GM12878 (cell line): ENCODE measurements around the gene GAREM2. TPM values are rescaled to one million over a fixed set of nuclear protein-coding genes. Genes with fewer than 3 reads are reported as not detected.

Experiments
- ATAC-seq: fragments of 200-7000 bp; cut with Tn5 transposase; 3 replicates; pipeline ENCODE4 v1.9.1; 2020; ENCODE audit warnings: mild to moderate bottlenecking, moderate library complexity
- BruUV-seq: library from RNA; stranded (reverse); fragments of 400-500 nt; replicated peaks from 2 replicates; lab custom pipeline; 2021; lab: Mats Ljungman, UMichigan
- CTCF ChIA-PET: fragments of 300-600 bp; sonication (Branson Sonifier 250); formaldehyde crosslinking; extraction: SDS; loops from one replicate; lab custom pipeline; 2021; ENCODE audit warnings: inconsistent platforms; lab: Yijun Ruan, JAX
- POLR2A ChIA-PET: fragments of 350-600 bp; formaldehyde crosslinking; extraction: SDS; loops from one replicate; lab custom pipeline; 2021; ENCODE audit warnings: inconsistent platforms; lab: Charles Lee
- RAD21 ChIA-PET: fragments of 300-600 bp; sonication (Branson Sonifier 250); formaldehyde crosslinking; loops from one replicate; lab custom pipeline; 2023; ENCODE audit warnings: antibody characterized with exemption; ENCODE audit not compliant: unreplicated experiment; lab: Charles Lee
- SMC1A ChIA-PET: fragments of 300-600 bp; sonication (Branson Sonifier 250); formaldehyde crosslinking; loops from one replicate; lab custom pipeline; 2023; ENCODE audit not compliant: unreplicated experiment, uncharacterized antibody; lab: Charles Lee
- DNase-seq: peaks from one replicate; pipeline ENCODE4 v3.0.0-alpha.2; 2011; ENCODE audit warnings: low read depth, low spot score
- FAIRE-seq: peaks from 3 replicates; lab custom pipeline; 2011; peaks lifted over from hg19 to GRCh38; lab: Jason Lieb, UNC
- H2AFZ ChIP-seq: 2 replicates; pipeline ENCODE4 v1.6.0; 2011; ENCODE audit warnings: low read depth, low read length, control low read depth; ENCODE audit not compliant: control insufficient read depth
- H3K27ac ChIP-seq: 2 replicates; pipeline ENCODE4 v1.5.1; 2011; ENCODE audit warnings: control low read depth; ENCODE audit not compliant: control insufficient read depth, insufficient read depth
- H3K27me3 ChIP-seq, 2 experiments: replicated peaks in 1 of 2; 2 replicates each; pipeline versions ENCODE4 v1.6.0 to v1.6.1; 2011; ENCODE audit warnings: low read length in 1 of 2; ENCODE audit not compliant: control insufficient read depth in 2 of 2, insufficient read depth in 2 of 2
- H3K36me3 ChIP-seq, 2 experiments: 2 replicates each; pipeline ENCODE4 v1.5.1; 2011; ENCODE audit warnings: low read length in 1 of 2; ENCODE audit not compliant: control insufficient read depth in 2 of 2, insufficient read depth in 2 of 2
- H3K4me1 ChIP-seq: 2 replicates; pipeline ENCODE4 v1.6.1; 2011; ENCODE audit warnings: mild to moderate bottlenecking, low read length, moderate library complexity, mixed read lengths; ENCODE audit not compliant: control insufficient read depth, insufficient read depth
- H3K4me2 ChIP-seq: 2 replicates; pipeline ENCODE4 v1.6.0; 2011; ENCODE audit warnings: control low read depth; ENCODE audit not compliant: control insufficient read depth, insufficient read depth
- H3K4me3 ChIP-seq: fragments of 200-600 bp; sonication (generic); 2 replicates; pipeline ENCODE4 v1.5.1; 2016
- H3K79me2 ChIP-seq: 2 replicates; pipeline ENCODE4 v1.6.0; 2011; ENCODE audit warnings: low read length; ENCODE audit not compliant: control insufficient read depth, insufficient read depth
- H3K9ac ChIP-seq: 2 replicates; pipeline ENCODE4 v1.8.0; 2011; ENCODE audit warnings: low read length, control low read depth, mixed read lengths; ENCODE audit not compliant: control insufficient read depth, insufficient read depth
- H3K9me3 ChIP-seq: replicated peaks from 3 replicates; pipeline ENCODE4 v1.5.1; 2011; ENCODE audit warnings: mild to moderate bottlenecking, low read length; ENCODE audit not compliant: control insufficient read depth, insufficient read depth
- H4K20me1 ChIP-seq: 2 replicates; pipeline ENCODE4 v1.6.0; 2011; ENCODE audit not compliant: control insufficient read depth, insufficient read depth
- BHLHE40 ChIP-seq, 2 experiments: fragments of 450-650 bp in 1 of 2; IDR thresholded peaks; 2 replicates each; pipeline ENCODE4 v1.6.1; 2011 to 2017; ENCODE audit warnings: low read depth in 2 of 2, borderline replicate concordance in 1 of 2, improper control_type of control experiment in 1 of 2, low read length in 1 of 2, mild to moderate bottlenecking in 1 of 2
- CREM ChIP-seq: IDR thresholded peaks from 2 replicates; pipeline ENCODE4 v1.6.1; 2014; ENCODE audit warnings: antibody characterized with exemption, low read depth
- HCFC1 ChIP-seq: fragments of 150-350 bp; IDR thresholded peaks from 2 replicates; pipeline ENCODE4 v1.6.1; 2014; ENCODE audit warnings: low read length
- LARP7 ChIP-seq: fragments of 450-650 bp; IDR thresholded peaks from 2 replicates; pipeline ENCODE4 v1.6.1; 2017; ENCODE audit warnings: mild to moderate bottlenecking
- MEF2A ChIP-seq: IDR thresholded peaks from 2 replicates; pipeline ENCODE4 v1.6.1; 2011; ENCODE audit warnings: low read depth, mild to moderate bottlenecking, low read length, moderate library complexity; ENCODE audit not compliant: insufficient read depth
- MTA2 ChIP-seq: fragments of 450-650 bp; IDR thresholded peaks from 2 replicates; pipeline ENCODE4 v1.6.1; 2016; ENCODE audit warnings: low read depth, mild to moderate bottlenecking, moderate library complexity
- NFIC ChIP-seq: IDR thresholded peaks from 2 replicates; pipeline ENCODE4 v1.6.1; 2012; ENCODE audit warnings: low read depth, mild to moderate bottlenecking, inconsistent platforms, low read length, moderate library complexity
- NR2F1 ChIP-seq: fragments of 450-650 bp; conservative IDR thresholded peaks from 2 replicates; pipeline ENCODE4 v1.6.1; 2017; ENCODE audit warnings: mild to moderate bottlenecking
- PAX5 ChIP-seq: IDR thresholded peaks from 2 replicates; pipeline ENCODE4 v1.6.1; 2011; ENCODE audit warnings: low read depth, low read length, borderline replicate concordance
- PAX8 ChIP-seq: fragments of 450-650 bp; IDR thresholded peaks from 2 replicates; pipeline ENCODE4 v1.6.1; 2017; ENCODE audit warnings: mild to moderate bottlenecking, moderate library complexity
- POLR2A ChIP-seq: IDR thresholded peaks from 2 replicates; pipeline ENCODE4 v1.6.1; 2011; ENCODE audit warnings: low read depth, mild to moderate bottlenecking, low read length
- POLR2AphosphoS5 ChIP-seq: IDR thresholded peaks from 2 replicates; pipeline ENCODE4 v1.6.1; 2011; ENCODE audit warnings: mild to moderate bottlenecking, low read length, inconsistent platforms
- RUNX3 ChIP-seq: IDR thresholded peaks from 2 replicates; pipeline ENCODE4 v1.6.1; 2012; ENCODE audit warnings: low read length, inconsistent platforms
- SMAD1 ChIP-seq: fragments of 450-650 bp; IDR thresholded peaks from 2 replicates; pipeline ENCODE4 v1.6.1; 2018; ENCODE audit warnings: mild to moderate bottlenecking, low read depth; ENCODE audit not compliant: partially characterized antibody
- WGBS: methylation state at CpG from one replicate; pipeline ENCODE4 v1.1.6; 2016; ENCODE audit warnings: low lambda C conversion rate; ENCODE audit not compliant: insufficient replicate concordance, insufficient coverage; ENCODE audit errors: missing lambda C conversion rate; 5-methylcytosine and 5-hydroxymethylcytosine counted together
- in situ Hi-C: fragments of 300-500 bp; cut with MboI; formaldehyde crosslinking; loops from 9 replicates; pipeline ENCODE4 v1.14.3; 2018; ENCODE audit warnings: mixed read lengths
- intact Hi-C: fragments of 100-400 bp; cut with micrococcal nuclease; formaldehyde crosslinking; loops from one replicate; pipeline ENCODE4 v1.14.2; 2022; ENCODE audit not compliant: unreplicated experiment
- polyA plus RNA-seq, 11 experiments: library from polyadenylated mRNA; depleted of rRNA in 4 of 11; unstranded in 6 of 11; stranded (reverse) in 5 of 11; fragments of >200 nt; fragmentation: Nextera tagmentation in 4 of 11; fragmentation: Illumina TruSeq in 1 of 11; extraction: Ambion mirVana in 4 of 11; extraction: Trizol in 1 of 11; gene quantifications; 1 replicate in 1 of 11; 2 replicates in 10 of 11; pipeline versions ENCODE4 v1.2.1 to v1.2.3, GENCODE V29; 2011 to 2016; ENCODE audit warnings: inconsistent platforms in 2 of 11, missing spikeins in 2 of 11, low read depth in 1 of 11
- total RNA-seq, 4 experiments: library from RNA; depleted of rRNA in 3 of 4; stranded (reverse); fragments of >200 nt in 3 of 4; fragmentation: Illumina TruSeq in 1 of 4; extraction: Trizol in 1 of 4; gene quantifications; 2 replicates each; pipeline versions ENCODE4 v1.2.1 to v1.2.3, GENCODE V29; 2013 to 2021
- TF ChIP-seq, protein P1 (sequence below): IDR thresholded peaks from 2 replicates; pipeline ENCODE4 v1.6.1; 2012; ENCODE audit warnings: low read depth, low read length, improper control_type of control experiment
- TF ChIP-seq, protein P2 (sequence below): fragments of 450-650 bp; IDR thresholded peaks from 2 replicates; pipeline ENCODE4 v1.6.1; 2016; ENCODE audit warnings: mild to moderate bottlenecking

The GAREM2 gene
- total and polyA plus RNA-seq, 10 of the 15 experiments (the other 5 are each of a cell fraction or from before 2014, with no cell fraction given), result 0.06 to 1.4 (median 0.44) TPM

DNA sequence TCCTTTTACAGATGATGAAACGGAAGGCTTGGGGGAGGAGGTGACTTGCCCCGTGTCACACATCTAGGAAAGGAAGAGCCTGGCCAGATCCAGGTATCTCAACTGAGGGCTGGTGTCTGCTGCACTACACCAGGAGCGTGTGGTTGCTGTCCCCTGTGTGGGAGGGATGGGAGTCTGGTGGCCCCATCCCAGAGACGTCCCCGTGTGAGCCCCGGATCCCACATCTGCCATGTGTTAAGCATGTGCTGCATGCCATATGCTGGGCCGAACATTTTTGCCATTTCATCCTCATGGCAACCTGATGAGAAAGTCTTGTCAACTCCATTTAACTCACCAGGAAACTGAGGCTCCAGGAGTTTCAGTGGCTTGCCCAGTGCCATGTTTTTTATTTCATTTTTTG is 4.2 kb downstream of the GAREM2 start (continued):
- TF ChIP-seq PAX8 (no peak), CREM (no peak), HCFC1 (no peak), LARP7 (no peak), MEF2A (no peak), PAX5 (no peak), BHLHE40 (IDR thresholded peaks at IDR 0.05; ENCODE audit: borderline replicate concordance in 1 of 2, low read depth in 2 of 2, low read length in 1 of 2) (no peak), SMAD1 (no peak)
- TF ChIP-seq, protein P1, sequence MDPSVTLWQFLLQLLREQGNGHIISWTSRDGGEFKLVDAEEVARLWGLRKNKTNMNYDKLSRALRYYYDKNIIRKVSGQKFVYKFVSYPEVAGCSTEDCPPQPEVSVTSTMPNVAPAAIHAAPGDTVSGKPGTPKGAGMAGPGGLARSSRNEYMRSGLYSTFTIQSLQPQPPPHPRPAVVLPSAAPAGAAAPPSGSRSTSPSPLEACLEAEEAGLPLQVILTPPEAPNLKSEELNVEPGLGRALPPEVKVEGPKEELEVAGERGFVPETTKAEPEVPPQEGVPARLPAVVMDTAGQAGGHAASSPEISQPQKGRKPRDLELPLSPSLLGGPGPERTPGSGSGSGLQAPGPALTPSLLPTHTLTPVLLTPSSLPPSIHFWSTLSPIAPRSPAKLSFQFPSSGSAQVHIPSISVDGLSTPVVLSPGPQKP, result no peak

DNA sequence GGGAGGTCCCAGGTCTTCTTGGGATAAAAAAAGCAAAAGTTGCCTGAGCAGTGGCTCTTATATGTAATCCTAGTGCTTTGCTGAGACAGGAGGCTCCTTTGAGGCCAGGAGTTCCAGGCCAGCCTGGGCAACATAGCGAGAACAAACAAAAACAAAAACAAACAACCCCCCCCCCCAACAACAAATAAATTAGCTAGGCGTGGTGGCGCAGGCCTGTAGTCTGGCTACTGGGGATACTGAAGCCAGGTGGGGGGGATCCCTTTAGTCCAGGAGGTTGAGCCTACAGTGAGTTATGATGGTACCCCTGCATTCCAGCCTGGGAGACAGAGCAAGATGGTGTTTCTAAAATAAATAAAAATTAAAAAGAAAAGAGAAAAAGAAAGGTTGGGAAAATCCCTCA is 5.4 kb downstream of the GAREM2 start:
- WGBS, result 64% methylated on average over 3 of the region's 3 CpGs
- no peaks in the 10 kb centered on the region for H3K9me3 ChIP-seq
- in situ Hi-C loops (no loop called here), intact Hi-C loops (no loop called here)
- H3K79me2 ChIP-seq, result no peaks in the 10 kb centered on the region
- RAD21 ChIA-PET, result interaction anchor here (0.9 kb wide), 1 partner anchor 90 kb away, joined by 3 read pairs; no protein-coding TSS in a partner anchor
- FAIRE-seq (no peak), DNase-seq (no peak), ATAC-seq (no peak)
- no peak overlapping the region for H3K9ac ChIP-seq
- no peak for TF ChIP-seq SMAD1
- no peak for TF ChIP-seq POLR2A
- TF ChIP-seq RUNX3, result no peak
- TF ChIP-seq POLR2AphosphoS5, result no peak
- TF ChIP-seq, protein P2, sequence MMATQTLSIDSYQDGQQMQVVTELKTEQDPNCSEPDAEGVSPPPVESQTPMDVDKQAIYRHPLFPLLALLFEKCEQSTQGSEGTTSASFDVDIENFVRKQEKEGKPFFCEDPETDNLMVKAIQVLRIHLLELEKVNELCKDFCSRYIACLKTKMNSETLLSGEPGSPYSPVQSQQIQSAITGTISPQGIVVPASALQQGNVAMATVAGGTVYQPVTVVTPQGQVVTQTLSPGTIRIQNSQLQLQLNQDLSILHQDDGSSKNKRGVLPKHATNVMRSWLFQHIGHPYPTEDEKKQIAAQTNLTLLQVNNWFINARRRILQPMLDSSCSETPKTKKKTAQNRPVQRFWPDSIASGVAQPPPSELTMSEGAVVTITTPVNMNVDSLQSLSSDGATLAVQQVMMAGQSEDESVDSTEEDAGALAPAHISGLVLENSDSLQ, result no peak
- TF ChIP-seq MTA2, result no peak
- no peak for TF ChIP-seq NR2F1
- no peak for TF ChIP-seq NFIC
- H3K4me1 ChIP-seq, result no peaks in the 10 kb centered on the region; the same call in 1 of the 2 replicates
- no peaks in the 10 kb centered on the region; the same call in 1 of the 2 replicates for H4K20me1 ChIP-seq
- H3K27me3 ChIP-seq, result peaks cover 4 to 11% of the 10 kb centered on the region in 2 experiments
- SMC1A ChIA-PET, result no interaction called here
- POLR2A ChIA-PET, result no interaction called here
- no peak overlapping the region for H3K4me3 ChIP-seq
- no TSS peak for BruUV-seq
- CTCF ChIA-PET, result no interaction called here
- no peak overlapping the region; the same call in 1 of the 2 replicates for H3K4me2 ChIP-seq
- H3K36me3 ChIP-seq, result no peaks in the 10 kb centered on the region
- no peak overlapping the region for H2AFZ ChIP-seq
- H3K27ac ChIP-seq, result no peak overlapping the region
